GM12872 (cell line): ENCODE measurements around the gene LIPE.

Source experiments
- TF ChIP-seq, protein P1 (sequence below): IDR thresholded peaks from 3 replicates; pipeline ENCODE4 v1.5.1; 2011; ENCODE audit warnings: low read depth, mild to moderate bottlenecking, low read length, moderate library complexity; ENCODE audit not compliant: insufficient read depth

The LIPE gene

DNA sequence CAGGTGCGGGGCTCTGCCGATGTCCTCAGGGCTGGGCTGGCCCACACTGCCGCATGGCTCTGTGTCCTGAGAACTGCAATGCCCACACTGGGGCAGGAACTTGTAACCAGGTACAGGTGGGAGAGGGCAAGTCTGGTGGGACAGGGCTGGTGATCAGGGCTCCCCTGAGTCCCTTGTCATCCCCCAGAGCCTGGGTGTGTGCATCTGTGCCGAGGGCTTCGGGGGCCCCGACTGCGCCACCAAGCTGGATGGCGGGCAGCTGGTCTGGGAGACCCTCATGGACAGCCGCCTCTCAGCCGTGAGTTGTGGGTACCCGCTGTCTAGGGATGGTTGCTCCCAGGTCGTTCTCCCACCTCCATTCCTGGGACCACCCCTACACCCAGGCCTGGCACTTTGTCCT, 71.3 kb downstream of the LIPE start:
- TF ChIP-seq, protein P1, sequence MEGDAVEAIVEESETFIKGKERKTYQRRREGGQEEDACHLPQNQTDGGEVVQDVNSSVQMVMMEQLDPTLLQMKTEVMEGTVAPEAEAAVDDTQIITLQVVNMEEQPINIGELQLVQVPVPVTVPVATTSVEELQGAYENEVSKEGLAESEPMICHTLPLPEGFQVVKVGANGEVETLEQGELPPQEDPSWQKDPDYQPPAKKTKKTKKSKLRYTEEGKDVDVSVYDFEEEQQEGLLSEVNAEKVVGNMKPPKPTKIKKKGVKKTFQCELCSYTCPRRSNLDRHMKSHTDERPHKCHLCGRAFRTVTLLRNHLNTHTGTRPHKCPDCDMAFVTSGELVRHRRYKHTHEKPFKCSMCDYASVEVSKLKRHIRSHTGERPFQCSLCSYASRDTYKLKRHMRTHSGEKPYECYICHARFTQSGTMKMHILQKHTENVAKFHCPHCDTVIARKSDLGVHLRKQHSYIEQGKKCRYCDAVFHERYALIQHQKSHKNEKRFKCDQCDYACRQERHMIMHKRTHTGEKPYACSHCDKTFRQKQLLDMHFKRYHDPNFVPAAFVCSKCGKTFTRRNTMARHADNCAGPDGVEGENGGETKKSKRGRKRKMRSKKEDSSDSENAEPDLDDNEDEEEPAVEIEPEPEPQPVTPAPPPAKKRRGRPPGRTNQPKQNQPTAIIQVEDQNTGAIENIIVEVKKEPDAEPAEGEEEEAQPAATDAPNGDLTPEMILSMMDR = no peak

DNA sequence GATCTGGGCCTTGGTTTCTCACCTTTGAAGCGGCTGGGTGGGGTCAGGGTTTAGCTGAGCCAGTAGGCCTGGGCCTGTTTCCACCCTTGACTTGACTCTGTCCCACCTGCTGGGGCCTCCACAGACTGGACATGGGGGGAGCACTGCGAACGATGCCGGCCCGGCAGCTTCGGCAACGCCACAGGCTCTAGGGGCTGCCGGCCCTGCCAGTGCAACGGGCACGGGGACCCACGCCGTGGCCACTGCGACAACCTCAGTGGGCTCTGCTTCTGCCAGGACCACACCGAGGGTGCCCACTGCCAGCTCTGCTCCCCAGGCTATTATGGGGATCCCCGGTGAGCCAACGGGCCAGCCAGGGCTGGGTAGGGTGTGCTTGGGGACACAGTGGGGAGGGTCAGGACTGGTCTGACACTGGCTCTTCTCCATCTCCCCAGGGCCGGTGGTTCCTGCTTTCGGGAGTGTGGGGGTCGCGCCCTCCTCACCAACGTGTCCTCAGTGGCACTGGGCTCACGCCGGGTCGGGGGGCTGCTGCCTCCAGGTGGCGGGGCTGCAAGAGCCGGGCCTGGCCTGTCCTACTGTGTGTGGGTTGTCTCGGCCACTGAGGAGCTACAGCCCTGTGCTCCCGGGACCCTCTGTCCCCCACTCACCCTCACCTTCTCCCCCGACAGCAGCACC, 73.7 kb downstream of the LIPE start:
- TF ChIP-seq, protein P1 = no peak

DNA sequence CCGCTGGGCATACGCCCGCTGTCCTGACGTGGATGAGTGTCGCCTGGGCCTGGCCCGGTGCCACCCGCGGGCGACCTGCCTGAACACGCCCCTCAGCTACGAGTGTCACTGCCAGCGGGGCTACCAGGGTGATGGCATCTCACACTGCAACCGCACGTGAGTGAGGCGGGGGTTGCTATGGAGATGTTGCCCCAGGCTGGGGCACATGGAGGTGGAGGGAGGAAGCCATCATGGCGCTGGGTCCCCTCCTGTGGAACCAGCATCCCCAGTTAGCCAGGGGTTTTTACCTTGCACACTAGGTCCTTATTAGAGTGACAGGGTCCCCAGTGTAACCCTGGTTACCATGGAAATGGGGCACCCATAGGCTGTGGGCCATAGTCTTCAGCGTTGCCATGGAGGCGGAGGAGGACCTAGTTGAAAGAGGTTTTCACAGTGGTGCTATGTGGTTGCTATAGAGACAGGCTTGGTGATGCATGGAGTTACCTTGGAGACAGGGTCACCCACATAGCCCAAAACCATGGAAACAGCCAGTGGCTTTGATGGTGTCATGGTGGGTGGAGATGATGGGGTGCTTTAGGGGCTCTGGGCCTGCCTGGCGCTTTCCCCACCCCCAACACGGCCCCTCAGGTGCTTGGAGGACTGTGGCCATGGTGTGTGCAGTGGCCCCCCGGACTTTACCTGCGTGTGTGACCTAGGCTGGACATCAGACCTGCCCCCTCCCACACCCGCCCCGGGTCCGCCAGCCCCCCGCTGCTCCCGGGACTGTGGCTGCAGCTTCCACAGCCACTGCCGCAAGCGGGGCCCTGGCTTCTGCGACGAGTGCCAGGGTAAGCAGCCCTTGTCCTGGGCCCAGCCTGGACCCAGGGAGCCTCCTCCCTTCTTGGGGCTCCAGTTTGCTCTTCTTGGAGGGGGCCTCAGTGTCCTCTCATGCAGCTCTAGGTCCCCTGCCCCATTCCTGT, 74.6 kb downstream of the LIPE start:
- TF ChIP-seq, protein P1 = no peak
